NCI-H748 (cell line): ENCODE results near the gene CDKN2B-AS1.
A peak's percentile ranks its signal among the peaks of the same experiment; 100 is the strongest.
"Not testable (repeated sequence)": the region's sequence is repeated elsewhere in the genome, so short reads cannot be mapped to it uniquely, and the experiment has no call there.

Source experiments
- DNase-seq: peaks from one replicate; lab custom pipeline; 2025; ENCODE audit not compliant: unreplicated experiment; lab: John Stamatoyannopoulos, UW

Gene CDKN2B-AS1

DNA sequence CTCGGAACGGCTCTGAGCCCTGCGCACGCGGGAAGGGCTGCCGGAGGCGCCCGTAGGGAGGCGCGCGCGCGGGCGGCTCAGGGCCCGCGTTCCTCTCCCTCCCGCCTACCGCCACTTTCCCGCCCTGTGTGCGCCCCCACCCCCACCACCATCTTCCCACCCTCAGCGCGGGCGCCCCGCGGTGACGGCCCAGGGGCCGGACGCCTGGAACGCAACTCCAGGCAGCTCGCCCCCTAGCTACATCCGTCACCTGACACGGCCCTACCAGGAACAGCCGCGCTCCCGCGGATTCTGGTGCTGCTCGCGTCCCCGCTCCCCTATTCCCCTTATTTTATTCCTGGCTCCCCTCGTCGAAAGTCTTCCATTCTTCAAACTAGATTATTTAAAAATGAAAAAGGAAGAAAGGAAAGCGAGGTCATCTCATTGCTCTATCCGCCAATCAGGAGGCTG lies at the start of gene CDKN2B-AS1:
Gene CDKN2B-AS1 (plus strand): TSS at position 236 of the 450 bp plus-strand sequence.
- peak; percentile 96 for DNase-seq

DNA sequence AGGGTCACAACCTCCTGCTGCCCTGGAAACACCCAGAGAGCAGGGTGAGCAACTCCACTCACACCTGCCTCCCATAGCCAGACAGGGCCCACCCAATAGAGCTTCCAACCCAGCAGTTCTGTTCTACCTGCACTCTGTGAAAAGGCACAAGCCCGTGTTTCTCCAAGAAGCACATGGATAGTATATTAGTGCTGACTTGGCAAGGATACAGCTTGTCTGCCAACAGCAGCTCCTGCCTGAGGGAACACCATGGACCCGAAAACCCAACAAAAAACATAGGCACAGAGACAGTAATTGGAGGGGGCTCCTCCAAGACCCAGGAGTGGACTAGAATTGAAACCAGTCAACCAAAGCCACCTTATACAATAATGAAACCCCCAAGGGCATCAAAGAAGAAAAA lies 49.0 kb upstream of the CDKN2B-AS1 start:
- no peak for DNase-seq

DNA sequence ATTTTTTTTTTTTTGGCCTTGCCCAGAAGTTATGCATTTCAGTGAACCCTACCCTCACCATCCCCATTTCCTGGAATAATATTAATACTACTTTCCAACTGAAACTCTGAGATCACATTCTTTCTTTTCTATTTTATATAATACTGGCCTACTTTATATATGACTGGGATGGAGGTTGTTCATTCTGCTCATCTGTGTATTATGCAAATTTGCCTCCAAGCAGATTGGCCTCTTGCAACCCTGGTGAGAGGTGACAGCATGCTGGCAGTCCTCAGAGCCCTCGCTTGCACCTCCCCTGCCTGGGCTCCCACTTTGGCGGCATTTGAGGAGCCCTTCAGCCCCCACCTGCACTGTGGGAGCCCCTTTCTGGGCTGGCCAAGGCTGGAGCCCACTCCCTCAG lies 35.8 kb upstream of the CDKN2B-AS1 start:
- no peak for DNase-seq

- not testable (repeated sequence) for DNase-seq
Observed at GRCh38 chr9:21959268-21959667, 35.3 kb upstream of the CDKN2B-AS1 start.

DNA sequence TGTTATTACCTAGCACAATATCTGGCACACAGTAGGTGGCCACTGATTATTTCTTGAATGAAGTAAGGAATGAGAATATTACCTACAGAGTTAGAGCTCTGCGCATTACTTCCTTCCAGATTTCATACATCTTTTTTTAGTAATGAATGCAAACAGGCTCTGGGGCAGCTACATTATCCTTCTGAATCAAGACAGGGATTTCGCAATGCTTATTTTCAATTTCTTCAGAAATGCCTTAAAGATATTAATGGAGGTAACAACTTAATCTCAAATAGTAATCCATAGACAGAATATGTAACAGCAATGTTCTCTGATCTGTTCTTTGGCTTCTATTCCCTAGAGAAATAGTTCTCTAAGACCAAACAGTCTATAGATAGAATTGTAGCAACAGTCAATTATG lies 33.0 kb upstream of the CDKN2B-AS1 start:
- DNase-seq, result no peak

DNA sequence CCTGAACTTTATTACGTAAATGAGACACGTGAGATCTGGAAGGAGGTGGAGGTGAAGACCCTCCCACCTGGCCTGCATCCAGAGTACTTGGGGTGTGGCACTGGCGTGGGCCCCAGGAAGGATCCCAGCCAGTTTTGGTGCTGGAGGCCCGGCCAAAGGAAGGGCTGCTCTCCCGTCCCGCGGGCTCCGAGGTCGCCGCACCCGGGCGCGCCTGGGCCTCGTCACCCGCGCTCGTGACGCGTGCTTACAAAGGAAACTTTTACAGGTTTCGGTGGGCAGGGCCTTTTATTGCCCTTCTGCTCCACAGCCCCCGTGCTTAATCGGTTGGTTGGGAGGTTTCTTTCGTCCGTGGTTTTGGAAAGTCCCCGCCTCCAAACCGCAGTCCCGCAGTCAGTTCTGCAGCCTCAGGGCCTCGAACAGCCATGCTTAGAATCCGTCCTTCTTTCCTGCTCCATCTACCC lies 29.6 kb upstream of the CDKN2B-AS1 start:
- no peak for DNase-seq

DNA sequence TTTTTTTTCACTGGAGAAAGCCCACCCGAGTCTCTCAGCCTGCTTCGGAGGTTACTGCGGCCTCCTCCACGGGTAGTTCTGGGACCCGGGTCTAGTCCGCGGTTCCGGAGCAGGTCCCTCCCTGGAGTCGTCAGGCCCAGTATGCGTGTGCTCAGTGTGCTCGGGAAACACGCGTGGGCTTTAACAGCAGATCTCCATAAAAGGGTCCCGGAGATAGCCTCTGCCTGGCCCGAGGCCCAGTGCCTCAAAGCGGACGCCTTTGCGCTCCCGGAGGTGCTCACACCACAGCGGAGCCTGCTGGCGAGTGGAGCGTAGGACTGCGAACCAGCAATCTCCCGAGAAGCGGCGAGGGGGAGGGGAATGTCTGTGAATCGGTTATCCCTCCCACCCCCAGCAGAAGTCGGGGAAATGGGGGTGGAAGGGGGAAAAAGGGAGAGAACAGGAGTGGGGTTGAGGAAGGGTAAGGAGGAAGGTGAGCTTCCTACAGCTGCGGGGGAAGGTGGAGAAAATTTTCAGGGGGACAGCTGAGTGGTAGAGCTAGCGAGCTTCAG lies 29.1 kb upstream of the CDKN2B-AS1 start:
- DNase-seq, result no peak

- DNase-seq, result no peak
Observed at GRCh38 chr9:21966140-21966851, 28.3 kb upstream of the CDKN2B-AS1 start.

GRCh38 chr9:21967169-21967568 lies 27.4 kb upstream of the CDKN2B-AS1 start:
- DNase-seq, result no peak

DNA sequence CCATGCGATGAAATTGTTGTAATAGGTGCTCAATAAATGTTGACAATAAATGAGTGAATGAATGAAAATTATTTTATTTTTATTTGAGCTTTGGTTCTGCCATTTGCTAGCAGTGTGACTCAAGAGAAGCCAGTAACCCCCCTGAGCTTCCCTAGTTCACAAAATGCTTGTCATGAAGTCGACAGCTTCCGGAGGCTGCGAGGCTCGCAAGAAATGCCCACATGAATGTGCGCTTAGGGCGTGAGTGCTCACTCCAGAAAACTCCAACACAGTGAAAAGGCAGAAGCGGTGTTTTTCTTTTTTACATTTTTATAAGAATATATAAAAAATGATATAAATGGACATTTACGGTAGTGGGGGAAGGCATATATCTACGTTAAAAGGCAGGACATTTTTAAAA lies 26.9 kb upstream of the CDKN2B-AS1 start:
- DNase-seq, result no peak

DNA sequence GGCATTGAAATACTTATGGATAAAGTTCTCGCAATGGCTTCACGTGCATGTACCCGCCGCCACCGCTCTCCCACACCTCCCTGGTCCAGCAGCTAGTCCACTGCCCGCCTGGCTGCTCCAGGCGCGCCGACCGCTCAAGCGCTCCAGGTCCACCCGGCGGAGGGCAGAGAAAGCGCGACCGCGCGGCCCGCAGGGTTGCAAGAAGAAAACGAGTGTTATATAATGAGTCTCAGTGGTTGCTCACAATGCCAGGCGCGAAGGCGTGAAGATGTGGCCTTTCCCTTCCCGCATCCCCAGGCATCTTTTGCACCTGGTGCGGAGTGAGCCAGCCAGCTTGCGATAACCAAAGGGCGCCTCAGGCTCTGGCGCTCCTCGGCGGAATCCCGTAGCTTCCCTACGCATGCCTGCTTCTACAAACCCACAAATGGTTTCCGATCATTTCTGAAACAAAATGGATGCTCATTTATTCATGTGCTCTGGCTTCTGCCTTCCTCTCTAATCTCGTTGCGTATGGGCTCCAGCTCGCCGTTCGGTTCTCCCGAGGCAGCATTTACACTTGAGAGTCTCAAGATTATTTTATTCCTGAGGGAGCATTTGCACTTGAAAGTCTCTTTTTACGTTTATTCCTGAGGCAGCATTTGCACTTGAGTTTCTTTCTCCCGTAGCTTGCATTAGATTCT lies 26.1 kb upstream of the CDKN2B-AS1 start:
- DNase-seq, result no peak

GRCh38 chr9:21969011-21969940 lies 25.3 kb upstream of the CDKN2B-AS1 start:
- DNase-seq, result no peak

DNA sequence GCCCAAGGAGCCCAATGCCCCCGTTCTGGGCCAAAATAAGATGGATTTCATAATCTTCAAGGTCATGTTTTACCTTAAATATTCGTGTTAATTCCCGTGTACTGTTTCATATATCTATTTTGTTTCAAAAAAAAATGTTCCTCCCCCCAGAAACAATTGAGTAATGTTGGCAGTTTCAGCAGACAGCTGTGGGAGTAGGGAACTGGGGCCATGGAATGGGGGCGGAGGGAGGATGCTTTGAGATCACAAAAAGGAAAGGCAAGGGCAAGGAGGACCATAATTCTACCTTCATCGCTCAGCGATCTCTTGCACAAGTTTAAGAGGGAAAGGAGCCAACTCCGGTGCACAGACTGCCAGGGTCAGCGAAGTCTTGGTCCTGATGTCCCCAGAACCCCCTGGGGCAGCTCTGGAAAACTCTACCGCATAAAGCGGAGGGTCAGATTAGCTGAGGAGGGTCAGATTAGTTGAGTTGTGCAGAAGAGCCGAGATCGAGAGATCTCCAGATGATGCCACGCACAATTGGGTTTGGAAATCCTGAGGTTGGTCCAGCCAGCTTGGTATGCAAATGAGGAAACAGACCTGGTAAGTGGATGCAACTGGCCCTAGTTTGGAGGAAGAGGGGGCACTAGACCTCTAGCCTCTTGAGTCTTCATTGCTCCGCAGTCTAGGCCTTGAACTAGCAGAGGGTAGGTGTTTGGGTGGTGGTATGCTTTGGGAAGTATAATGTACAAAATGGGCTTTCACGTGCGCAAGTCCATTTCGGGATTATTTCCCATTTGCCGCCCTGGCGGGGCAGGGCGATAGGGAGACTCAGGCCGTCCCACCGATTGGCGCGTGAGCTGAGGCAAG lies 24.4 kb upstream of the CDKN2B-AS1 start:
- no peak for DNase-seq

DNA sequence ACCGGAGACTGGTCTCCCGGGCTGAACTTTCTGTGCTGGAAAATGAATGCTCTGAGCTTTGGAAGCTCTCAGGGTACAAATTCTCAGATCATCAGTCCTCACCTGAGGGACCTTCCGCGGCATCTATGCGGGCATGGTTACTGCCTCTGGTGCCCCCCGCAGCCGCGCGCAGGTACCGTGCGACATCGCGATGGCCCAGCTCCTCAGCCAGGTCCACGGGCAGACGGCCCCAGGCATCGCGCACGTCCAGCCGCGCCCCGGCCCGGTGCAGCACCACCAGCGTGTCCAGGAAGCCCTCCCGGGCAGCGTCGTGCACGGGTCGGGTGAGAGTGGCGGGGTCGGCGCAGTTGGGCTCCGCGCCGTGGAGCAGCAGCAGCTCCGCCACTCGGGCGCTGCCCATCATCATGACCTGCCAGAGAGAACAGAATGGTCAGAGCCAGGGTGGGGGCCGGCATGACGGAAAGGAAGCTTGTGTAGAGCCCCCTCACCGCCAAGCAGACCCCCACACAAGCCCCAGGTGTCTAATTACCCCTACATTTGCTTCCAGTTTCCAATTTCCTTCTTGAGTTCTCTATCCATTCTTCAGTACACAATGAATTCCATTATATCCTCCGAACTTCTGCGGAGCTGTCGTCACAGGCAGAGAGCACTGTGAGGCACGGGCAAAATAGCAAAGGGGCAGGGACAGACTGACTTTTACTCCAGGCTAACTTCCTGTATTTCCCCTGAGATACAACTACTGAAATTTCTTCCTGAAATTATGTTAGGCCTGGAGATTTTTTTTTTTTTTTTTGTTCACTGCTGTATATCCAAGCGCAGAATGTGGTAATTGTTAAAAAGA lies 23.6 kb upstream of the CDKN2B-AS1 start:
- DNase-seq, result no peak

DNA sequence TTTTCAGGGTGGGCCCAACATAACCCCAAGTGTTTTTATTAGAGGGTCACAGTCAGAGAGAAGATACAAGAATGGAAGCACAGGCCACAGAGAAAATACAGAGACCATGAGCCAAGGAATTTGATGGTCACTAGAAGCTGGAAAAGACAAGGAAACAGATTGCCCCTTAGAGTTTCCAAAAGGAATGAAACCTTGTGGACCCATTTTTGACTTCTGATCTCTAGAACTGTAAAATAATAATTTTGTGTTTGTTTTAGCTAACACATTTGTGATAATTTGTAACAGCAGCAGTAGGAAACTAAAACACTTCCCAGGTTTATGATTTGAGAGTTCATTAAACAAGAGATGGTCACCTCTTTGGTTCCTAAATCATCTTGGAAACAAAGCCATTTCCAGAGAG lies 22.2 kb upstream of the CDKN2B-AS1 start:
- DNase-seq, result no peak

DNA sequence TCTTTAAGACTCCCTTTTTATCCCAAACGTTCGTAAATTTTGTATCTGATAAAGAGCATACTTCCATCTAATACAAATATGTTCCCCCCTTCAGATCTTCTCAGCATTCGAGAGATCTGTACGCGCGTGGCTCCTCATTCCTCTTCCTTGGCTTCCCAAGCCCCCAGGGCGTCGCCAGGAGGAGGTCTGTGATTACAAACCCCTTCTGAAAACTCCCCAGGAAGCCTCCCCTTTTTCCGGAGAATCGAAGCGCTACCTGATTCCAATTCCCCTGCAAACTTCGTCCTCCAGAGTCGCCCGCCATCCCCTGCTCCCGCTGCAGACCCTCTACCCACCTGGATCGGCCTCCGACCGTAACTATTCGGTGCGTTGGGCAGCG lies 20.3 kb upstream of the CDKN2B-AS1 start:
- peak; percentile 87 for DNase-seq

DNA sequence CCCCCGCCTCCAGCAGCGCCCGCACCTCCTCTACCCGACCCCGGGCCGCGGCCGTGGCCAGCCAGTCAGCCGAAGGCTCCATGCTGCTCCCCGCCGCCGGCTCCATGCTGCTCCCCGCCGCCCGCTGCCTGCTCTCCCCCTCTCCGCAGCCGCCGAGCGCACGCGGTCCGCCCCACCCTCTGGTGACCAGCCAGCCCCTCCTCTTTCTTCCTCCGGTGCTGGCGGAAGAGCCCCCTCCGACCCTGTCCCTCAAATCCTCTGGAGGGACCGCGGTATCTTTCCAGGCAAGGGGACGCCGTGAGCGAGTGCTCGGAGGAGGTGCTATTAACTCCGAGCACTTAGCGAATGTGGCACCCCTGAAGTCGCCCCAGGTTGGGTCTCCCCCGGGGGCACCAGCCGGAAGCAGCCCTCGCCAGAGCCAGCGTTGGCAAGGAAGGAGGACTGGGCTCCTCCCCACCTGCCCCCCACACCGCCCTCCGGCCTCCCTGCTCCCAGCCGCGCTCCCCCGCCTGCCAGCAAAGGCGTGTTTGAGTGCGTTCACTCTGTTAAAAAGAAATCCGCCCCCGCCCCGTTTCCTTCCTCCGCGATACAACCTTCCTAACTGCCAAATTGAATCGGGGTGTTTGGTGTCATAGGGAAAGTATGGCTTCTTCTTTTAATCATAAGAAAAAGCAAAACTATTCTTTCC lies 19.7 kb upstream of the CDKN2B-AS1 start:
- DNase-seq, result peak; percentile 95

DNA sequence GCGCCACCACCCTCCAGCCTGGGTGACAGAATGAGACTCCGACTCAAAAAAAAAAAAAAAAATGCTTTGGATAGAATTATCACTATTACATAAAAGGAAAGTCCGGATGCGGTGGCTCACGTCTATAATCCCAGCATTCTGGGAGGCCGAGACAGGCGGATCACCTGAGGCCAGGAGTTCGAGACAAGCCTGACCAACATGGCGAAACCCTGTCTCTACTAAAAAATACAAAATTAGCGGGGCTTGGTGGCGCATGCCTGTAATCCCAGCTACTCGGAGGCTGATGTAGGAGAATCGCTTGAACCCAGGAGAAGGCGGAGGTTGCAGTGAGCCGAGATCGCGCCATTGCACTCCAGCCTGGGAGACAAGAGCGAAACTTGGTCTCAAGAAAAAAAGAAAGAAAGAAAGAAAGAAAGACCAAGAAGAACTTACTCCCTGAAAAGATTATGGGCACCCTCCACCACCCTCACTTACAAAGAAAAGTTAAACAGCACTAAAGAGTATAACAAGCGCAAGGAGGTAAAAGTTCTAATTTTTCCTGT lies 18.2 kb upstream of the CDKN2B-AS1 start:
- no peak for DNase-seq
